22Rv1 (cell line): Measurements from ENCODE around the gene RAMP3.

Experiments
- CTCF ChIP-seq: fragments of 450-650 bp; IDR thresholded peaks from 2 replicates; pipeline ENCODE4 v1.5.1; 2017; ENCODE audit warnings: mild to moderate bottlenecking
- ZFX ChIP-seq: fragments of 450-650 bp; IDR thresholded peaks from 2 replicates; pipeline ENCODE4 v1.6.1; 2017; ENCODE audit warnings: antibody characterized with exemption, borderline replicate concordance

GRCh38 chr7:45216181-45216580, 58.6 kb downstream of the RAMP3 start:
- no peak for TF ChIP-seq CTCF
- TF ChIP-seq ZFX: no peak
